Stomach (tissue), 9 donors: ENCODE measurements around the gene CNTN4. TPM values are rescaled to one million over a fixed set of nuclear protein-coding genes. Genes with fewer than 3 reads are reported as not detected.

Source experiments
- DNase-seq, 2 donors: peaks; one replicate each; pipeline versions ENCODE4 v3.0.0 to v3.0.0-alpha.2; 2013 to 2019
- H3K27ac ChIP-seq, 5 donors: fragments of 200-600 bp in 4 of 5; sonication (generic) in 4 of 5; one replicate each; pipeline ENCODE4 v1.5.1; 2013 to 2019; ENCODE audit warnings: mild to moderate bottlenecking in 1 of 5, moderate library complexity in 1 of 5
- H3K27me3 ChIP-seq, 3 donors: fragments of 200-600 bp; sonication (generic); one replicate each; pipeline ENCODE4 v1.5.1; 2017 to 2019; ENCODE audit warnings: mixed run types in 1 of 3
- H3K36me3 ChIP-seq, 4 donors: fragments of 200-600 bp; sonication (generic); 1 replicate in 3 of 4; 2 replicates in 1 of 4; pipeline ENCODE4 v1.5.1; 2016 to 2019
- H3K4me1 ChIP-seq, 4 donors: fragments of 200-600 bp; sonication (generic); one replicate each; pipeline ENCODE4 v1.5.1; 2016 to 2019
- H3K4me3 ChIP-seq, 4 donors: fragments of 200-600 bp; sonication (generic) in 3 of 4; one replicate each; pipeline ENCODE4 v1.5.1; 2016 to 2019; ENCODE audit warnings: mild to moderate bottlenecking in 1 of 4
- H3K9me3 ChIP-seq, 4 donors: fragments of 200-600 bp; sonication (generic); one replicate each; pipeline ENCODE4 v1.5.1; 2016 to 2019
- EP300 ChIP-seq: sonication (generic); formaldehyde crosslinking; IDR thresholded peaks from one replicate; pipeline ENCODE4 v1.6.1; 2017; ENCODE audit warnings: antibody characterized with exemption
- POLR2A ChIP-seq, 4 donors: fragments of 450-650 bp; IDR thresholded peaks; one replicate each; pipeline ENCODE4 v1.6.1; 2016; ENCODE audit warnings: antibody characterized with exemption in 4 of 4, control low read depth in 2 of 4, mild to moderate bottlenecking in 1 of 4, moderate library complexity in 1 of 4
- POLR2AphosphoS5 ChIP-seq, 3 donors: sonication (generic); formaldehyde crosslinking; IDR thresholded peaks; one replicate each; pipeline ENCODE4 v1.6.1; 2016; ENCODE audit warnings: antibody characterized with exemption in 3 of 3
- WGBS, 5 donors: extraction: QIAGEN DNeasy Blood & Tissue Kit in 3 of 5; methylation state at CpG; one replicate each; pipeline versions ENCODE4 v1.1.5 to v1.1.7; 2013 to 2018; 5-methylcytosine and 5-hydroxymethylcytosine counted together
- intact Hi-C: fragments of 100-400 bp; cut with DNase I; formaldehyde crosslinking; loops from one replicate; pipeline ENCODE4 v1.15.1; 2023; ENCODE audit warnings: low total_unique reads
- polyA plus RNA-seq, 3 donors: library from polyadenylated mRNA; stranded (reverse); fragments of 200-250 nt; gene quantifications; one replicate each; pipeline ENCODE4 v1.2.3, GENCODE V29; 2013
- total RNA-seq, 5 donors: library from RNA; depleted of rRNA; stranded (reverse); fragments of >200 nt; gene quantifications; one replicate each; pipeline versions ENCODE4 v1.1.0 to v1.2.3, GENCODE V29; 2014 to 2016
- TF ChIP-seq, protein P1 (sequence below), 7 experiments: fragments of 450-650 bp in 4 of 7; fragments of 200-600 bp in 3 of 7; sonication (generic) in 3 of 7; IDR thresholded peaks; one replicate each; pipeline ENCODE4 v1.5.1; 2016 to 2019; ENCODE audit warnings: antibody characterized with exemption in 7 of 7, control low read depth in 2 of 7, mild to moderate bottlenecking in 1 of 7
- donor health status: healthy with polysubstance abuse.
- donor health status: Bipolar disorder and iron deficiency.
- donor health status: healthy.

CNTN4 gene
- total and polyA plus RNA-seq, 8 donors, result 0.45 to 97.0 (median 5.6) TPM

DNA sequence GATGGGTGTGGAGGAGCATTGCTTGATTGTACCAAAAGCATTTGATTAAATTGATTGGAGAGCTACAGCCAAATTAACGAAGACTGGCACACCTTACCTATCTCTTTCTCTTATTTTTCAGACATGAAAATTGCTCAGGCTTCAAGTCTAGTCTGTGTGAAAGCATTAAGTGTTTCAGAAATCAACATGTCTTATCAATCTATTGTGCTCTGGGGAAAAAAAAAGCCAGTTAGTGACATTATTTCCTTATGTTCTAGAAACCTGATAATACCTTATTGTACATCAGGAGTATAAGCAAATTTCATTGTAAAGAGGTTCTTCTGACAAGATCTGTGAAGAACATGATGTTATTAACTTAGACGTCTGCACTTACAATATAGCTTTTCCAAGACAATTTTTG lies 546.3 kb downstream of the CNTN4 start:
- no peak for DNase-seq
- intact Hi-C loops, result no loop called here
- Histone ChIP-seq H3K4me1 (no peaks in the 10 kb centered on the region), H3K9me3 (no peaks in the 10 kb centered on the region), H3K36me3 (no peaks in the 10 kb centered on the region), H3K4me3 (no peak overlapping the region), H3K27ac (no peak overlapping the region), H3K27me3 (no peaks in the 10 kb centered on the region)
- 49 to 69% (median 58%) methylated on average over 2 of the region's 2 CpGs for WGBS, 5 donors
- TF ChIP-seq POLR2A (IDR thresholded peaks at IDR 0.05), result no peak
- TF ChIP-seq, protein P1, sequence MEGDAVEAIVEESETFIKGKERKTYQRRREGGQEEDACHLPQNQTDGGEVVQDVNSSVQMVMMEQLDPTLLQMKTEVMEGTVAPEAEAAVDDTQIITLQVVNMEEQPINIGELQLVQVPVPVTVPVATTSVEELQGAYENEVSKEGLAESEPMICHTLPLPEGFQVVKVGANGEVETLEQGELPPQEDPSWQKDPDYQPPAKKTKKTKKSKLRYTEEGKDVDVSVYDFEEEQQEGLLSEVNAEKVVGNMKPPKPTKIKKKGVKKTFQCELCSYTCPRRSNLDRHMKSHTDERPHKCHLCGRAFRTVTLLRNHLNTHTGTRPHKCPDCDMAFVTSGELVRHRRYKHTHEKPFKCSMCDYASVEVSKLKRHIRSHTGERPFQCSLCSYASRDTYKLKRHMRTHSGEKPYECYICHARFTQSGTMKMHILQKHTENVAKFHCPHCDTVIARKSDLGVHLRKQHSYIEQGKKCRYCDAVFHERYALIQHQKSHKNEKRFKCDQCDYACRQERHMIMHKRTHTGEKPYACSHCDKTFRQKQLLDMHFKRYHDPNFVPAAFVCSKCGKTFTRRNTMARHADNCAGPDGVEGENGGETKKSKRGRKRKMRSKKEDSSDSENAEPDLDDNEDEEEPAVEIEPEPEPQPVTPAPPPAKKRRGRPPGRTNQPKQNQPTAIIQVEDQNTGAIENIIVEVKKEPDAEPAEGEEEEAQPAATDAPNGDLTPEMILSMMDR (IDR thresholded peaks at IDR 0.05), result no peak
- TF ChIP-seq POLR2AphosphoS5 (IDR thresholded peaks at IDR 0.05), result no peak
- TF ChIP-seq EP300, result no peak

DNA sequence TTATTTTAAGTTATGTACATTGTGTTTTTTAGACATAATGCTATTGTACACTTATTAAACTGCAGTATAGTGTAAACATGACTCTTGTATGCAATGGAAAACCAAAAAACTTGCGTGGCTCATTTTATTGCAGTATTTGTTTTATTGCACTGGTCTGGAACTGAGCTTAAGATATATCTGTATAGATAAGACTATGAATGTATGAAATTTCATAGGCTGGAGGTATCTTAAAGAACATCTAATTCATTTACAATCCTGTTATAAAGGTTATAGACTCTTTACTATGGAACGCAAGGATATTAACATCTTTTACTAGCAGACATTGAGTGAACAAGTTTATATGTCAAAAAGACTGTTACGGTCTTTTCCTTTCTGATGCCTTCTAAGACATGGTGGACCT lies 552.1 kb downstream of the CNTN4 start:
- Histone ChIP-seq H3K4me3 (no peak overlapping the region), H3K36me3 (no peaks in the 10 kb centered on the region), H3K27me3 (no peaks in the 10 kb centered on the region), H3K4me1 (no peaks in the 10 kb centered on the region), H3K27ac (no peak overlapping the region), H3K9me3 (no peaks in the 10 kb centered on the region)
- TF ChIP-seq POLR2AphosphoS5 (IDR thresholded peaks at IDR 0.05) (no peak), POLR2A (IDR thresholded peaks at IDR 0.05) (no peak), EP300 (no peak)
- TF ChIP-seq, protein P1 (IDR thresholded peaks at IDR 0.05), result no peak
- intact Hi-C loops, result no loop called here
- 88 to 94% (median 91%) methylated on average over 3 of the region's 3 CpGs for WGBS, 5 donors
- DNase-seq, result no peak

DNA sequence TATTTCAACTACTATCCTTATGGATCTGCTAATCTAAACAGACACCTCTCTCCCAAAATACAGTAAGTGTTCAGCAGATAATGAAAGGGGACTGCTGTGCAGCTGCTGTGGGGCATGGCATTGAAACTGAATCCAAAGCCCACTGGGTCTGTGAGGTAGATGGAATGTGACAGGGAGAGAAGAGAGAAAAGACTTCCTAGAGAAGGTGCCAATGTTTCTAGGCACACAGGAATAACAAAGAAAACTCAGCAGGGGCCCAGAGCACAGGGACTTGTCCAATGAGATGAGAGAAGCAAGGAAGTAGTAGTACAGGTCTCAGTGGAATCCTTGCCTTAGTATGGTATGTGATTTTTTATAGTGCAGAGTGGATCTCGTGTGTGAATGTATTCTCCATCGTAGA lies 553.7 kb downstream of the CNTN4 start:
- 48 to 83% (median 72%) methylated on average over 2 of the region's 2 CpGs for WGBS, 5 donors
- Histone ChIP-seq H3K27me3 (no peaks in the 10 kb centered on the region), H3K4me1 (no peaks in the 10 kb centered on the region), H3K27ac (no peak overlapping the region), H3K36me3 (no peaks in the 10 kb centered on the region), H3K9me3 (no peaks in the 10 kb centered on the region), H3K4me3 (no peak overlapping the region)
- intact Hi-C loops, result no loop called here
- TF ChIP-seq POLR2A (IDR thresholded peaks at IDR 0.05) (no peak), POLR2AphosphoS5 (IDR thresholded peaks at IDR 0.05) (no peak), EP300 (no peak)
- TF ChIP-seq, protein P1 (IDR thresholded peaks at IDR 0.05), result no peak
- DNase-seq, result no peak

DNA sequence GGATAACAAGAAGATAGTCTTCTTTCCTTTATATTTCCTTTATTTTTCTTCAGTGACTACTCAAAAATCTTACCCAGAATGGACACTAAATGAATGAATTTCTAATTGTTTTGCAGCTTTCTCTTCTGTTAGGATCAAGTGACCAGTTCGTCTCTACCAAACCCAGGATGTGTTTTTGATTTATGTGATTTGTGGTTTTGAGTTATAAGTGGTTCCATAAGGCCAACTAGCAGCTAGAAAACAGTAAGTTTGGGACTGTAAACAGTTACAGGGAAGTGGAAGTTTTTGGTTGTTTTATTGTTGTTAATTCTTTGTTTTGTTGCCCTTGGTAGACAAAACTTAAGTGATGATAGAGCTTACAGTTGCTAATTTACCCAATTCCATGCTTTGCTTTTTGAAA lies 555.0 kb downstream of the CNTN4 start:
- intact Hi-C loops, result no loop called here
- TF ChIP-seq POLR2A (IDR thresholded peaks at IDR 0.05) (no peak), EP300 (no peak), POLR2AphosphoS5 (IDR thresholded peaks at IDR 0.05) (no peak)
- TF ChIP-seq, protein P1 (IDR thresholded peaks at IDR 0.05), result no peak
- Histone ChIP-seq H3K4me3 (no peak overlapping the region), H3K4me1 (no peaks in the 10 kb centered on the region), H3K36me3 (no peaks in the 10 kb centered on the region), H3K27ac (no peak overlapping the region), H3K27me3 (no peaks in the 10 kb centered on the region), H3K9me3 (no peaks in the 10 kb centered on the region)
- no peak for DNase-seq
- WGBS, 5 donors, result 26 to 53% (median 50%) methylated on average over 1 of the region's 1 CpG
